Measurements from ENCODE around the gene ZKSCAN3. TPM values are rescaled to one million over a fixed set of nuclear protein-coding genes. Genes with fewer than 3 reads are reported as not detected.

ZKSCAN3 gene
- total and polyA plus RNA-seq, 2 of the 8 experiments (the other 6 are each of a cell fraction or from before 2014, with no cell fraction given), result 2.7 to 9.8 TPM

- Histone ChIP-seq H3K27ac (ENCODE audit: low read depth, low read length) (peak overlapping the region; percentile 95; the same call in 1 of the 2 replicates), H2AFZ (ENCODE audit: low read length) (no peak overlapping the region), H3K14ac (ENCODE audit: insufficient read length) (no peak overlapping the region), H3K56ac (replicated peaks; ENCODE audit: insufficient read length, low read depth, low read length) (no peak overlapping the region), H3K27me3 (replicated peaks in 1 of 4; ENCODE audit: control insufficient read depth in 3 of 4, extremely low read depth in 1 of 4, insufficient read depth in 3 of 4, low read length in 3 of 4) (no peaks in the 10 kb centered on the region), H2BK5ac (ENCODE audit: low read depth, low read length) (peak overlapping the region; percentile 71; the same call in 1 of the 2 replicates), H3K9ac (replicated peaks in 1 of 4; ENCODE audit: extremely low read depth in 1 of 4, low read depth in 3 of 4, low read length in 3 of 4) (peak overlapping the region in 3 of 4 experiments; percentile 84 to 92 (median 90); a peak in 3 of 7 replicates), H2BK120ac (replicated peaks; ENCODE audit: low read depth, low read length) (no peak overlapping the region), H4K20me1 (replicated peaks in 1 of 2; ENCODE audit: control insufficient read depth in 1 of 2, insufficient read depth in 2 of 2, low read length in 2 of 2) (no peaks in the 10 kb centered on the region), H3K4me2 (ENCODE audit: insufficient read depth in 1 of 2, low read depth in 2 of 2, low read length in 2 of 2) (peak overlapping the region; percentile 81 to 98), H4K8ac (ENCODE audit: extremely low read depth, insufficient read depth, low read length) (peak overlapping the region; percentile 88; the same call in 1 of the 2 replicates), H4K91ac (replicated peaks; ENCODE audit: insufficient read length, low read length) (no peak overlapping the region), H3K23me2 (ENCODE audit: low read depth, low read length) (peaks cover 2% of the 10 kb centered on the region; the same call in 1 of the 2 replicates), H3K36me3 (ENCODE audit: control insufficient read depth in 2 of 4, insufficient read depth in 4 of 4, low read length in 3 of 4) (0 out of 8 replicates have a peak, but pooled peaks cover 0 to under 1% (median 0%) of the 10 kb centered on the region in 4 experiments), H3K23ac (ENCODE audit: insufficient read length) (no peak overlapping the region), H3K9me3 (ENCODE audit: insufficient read depth in 2 of 2, low read depth in 1 of 2, low read length in 1 of 2) (peaks cover under 1 to 4% of the 10 kb centered on the region in 2 experiments; a peak in 1 of 4 replicates), H2AK5ac (ENCODE audit: low read depth, low read length) (no peak overlapping the region), H2BK15ac (ENCODE audit: low read length) (no peak overlapping the region), H3K4ac (replicated peaks; ENCODE audit: insufficient read length, low read depth, low read length) (no peak overlapping the region), H3K79me2 (ENCODE audit: control insufficient read depth in 1 of 2, insufficient read depth in 2 of 2, low read length in 2 of 2) (no peaks in the 10 kb centered on the region; a peak in 1 of 4 replicates), H3K4me1 (replicated peaks in 1 of 4; ENCODE audit: control insufficient read depth in 3 of 4, insufficient read depth in 4 of 4, low read length in 3 of 4) (no peaks in the 10 kb centered on the region), H2BK20ac (ENCODE audit: low read length) (no peak overlapping the region), H3K18ac (ENCODE audit: extremely low read depth, low read length) (no peak overlapping the region), H3K4me3 (ENCODE audit: extremely low read depth in 1 of 4, insufficient read depth in 2 of 4, low read depth in 3 of 4, low read length in 4 of 4) (peak overlapping the region; percentile 86 to 95 (median 91); a peak in 5 of 8 replicates), H3K79me1 (ENCODE audit: low read depth, low read length) (no peaks in the 10 kb centered on the region), H2BK12ac (ENCODE audit: low read depth, low read length) (peak overlapping the region; percentile 72; the same call in 1 of the 2 replicates), H4K5ac (ENCODE audit: insufficient read length, low read depth, low read length) (no peak overlapping the region)
- ChIA-PET POLR2A (ENCODE audit: partially characterized antibody) (interaction anchor here (0.6 to 3.6 kb wide), 21 partner anchors 8 to 467 kb away, joined by 3 to 36 read pairs (median 10); partner anchors contain the start of genes PGBD1, ZKSCAN3, ZKSCAN8 and ZSCAN26), CTCF (ENCODE audit: partially characterized antibody) (interaction anchor here (0.5 to 2.5 kb wide), 6 partner anchors 12 to 832 kb away, joined by 3 to 9 read pairs (median 3); partner anchors contain the start of gene ZKSCAN3)
- 84% methylated on average over 7 of the region's 7 CpGs; no CpG with 5 or more reads in 1 of the 2 experiments for WGBS, 2 experiments (ENCODE audit: extremely low coverage in 1 of 2, insufficient coverage in 1 of 2, insufficient read length in 1 of 2, insufficient replicate concordance in 2 of 2, low coverage in 1 of 2, low lambda C conversion rate in 2 of 2, missing lambda C conversion rate in 1 of 2)
- no peak for DNase-seq (ENCODE audit: low read depth in 1 of 2, low spot score in 2 of 2)
- FAIRE-seq, result no peak
- no peak for TF ChIP-seq SAP30 (IDR thresholded peaks at IDR 0.05; ENCODE audit: insufficient read depth, insufficient replicate concordance, low read length)
- no peak for TF ChIP-seq ATF3 (IDR thresholded peaks at IDR 0.05; ENCODE audit: insufficient read depth, low read depth, low read length)
- TF ChIP-seq CTBP2 (IDR thresholded peaks at IDR 0.05; ENCODE audit: borderline replicate concordance, insufficient read depth, insufficient read length, low read length), result no peak
- TF ChIP-seq SP4 (IDR thresholded peaks at IDR 0.05; ENCODE audit: low read length), result no peak
- no peak for TF ChIP-seq SIX5 (IDR thresholded peaks at IDR 0.05; ENCODE audit: low read depth, low read length)
- no peak for TF ChIP-seq TCF12 (IDR thresholded peaks at IDR 0.05; ENCODE audit: low read depth, low read length)
- no peak for TF ChIP-seq KDM4A (IDR thresholded peaks at IDR 0.05; ENCODE audit: low read depth, low read length, severe bottlenecking)
- no peak for TF ChIP-seq TAF1 (IDR thresholded peaks at IDR 0.05; ENCODE audit: low read depth, low read length)
- no peak for TF ChIP-seq TBP (IDR thresholded peaks at IDR 0.05; ENCODE audit: low read depth, low read length)
- TF ChIP-seq JUN (IDR thresholded peaks at IDR 0.05; ENCODE audit: low read depth, low read length), result no peak
- TF ChIP-seq EZH2 (IDR thresholded peaks at IDR 0.05; ENCODE audit: low read depth, low read length, severe bottlenecking), result no peak
Measured at GRCh38 chr6:28334286-28335039, 15.3 kb upstream of the ZKSCAN3 start.

Measured in H1 (cell line).